GM12878 (cell line): ENCODE results near the gene MYO1H.
A peak's percentile ranks its signal among the peaks of the same experiment; 100 is the strongest.

Experiments used
- BRCA1 ChIP-seq: IDR thresholded peaks from 2 replicates; pipeline ENCODE4 v1.6.1; 2011; ENCODE audit warnings: low read depth, low read length, improper control_type of control experiment
- NR2C1 ChIP-seq: fragments of 450-650 bp; IDR thresholded peaks from 2 replicates; pipeline ENCODE4 v1.6.1; 2017; ENCODE audit warnings: antibody characterized with exemption, mild to moderate bottlenecking, moderate library complexity
- POLR2A ChIP-seq: IDR thresholded peaks from 2 replicates; pipeline ENCODE4 v1.6.1; 2011; ENCODE audit warnings: low read depth, mild to moderate bottlenecking, low read length
- RCOR1 ChIP-seq: conservative IDR thresholded peaks from 2 replicates; pipeline ENCODE4 v1.6.1; 2012; ENCODE audit warnings: low read depth, low read length, improper control_type of control experiment
- RFX5 ChIP-seq: IDR thresholded peaks from 2 replicates; pipeline ENCODE4 v1.6.1; 2011; ENCODE audit warnings: low read depth, low read length, improper control_type of control experiment
- SMAD1 ChIP-seq: fragments of 450-650 bp; IDR thresholded peaks from 2 replicates; pipeline ENCODE4 v1.6.1; 2018; ENCODE audit warnings: mild to moderate bottlenecking, low read depth; ENCODE audit not compliant: partially characterized antibody
- YBX1 ChIP-seq: fragments of 450-650 bp; IDR thresholded peaks from 2 replicates; pipeline ENCODE4 v1.6.1; 2016; ENCODE audit warnings: antibody characterized with exemption
- YY1 ChIP-seq: IDR thresholded peaks from 2 replicates; pipeline ENCODE4 v1.6.1; 2011; ENCODE audit warnings: low read depth, mild to moderate bottlenecking, low read length
- TF ChIP-seq, protein P1 (sequence below): IDR thresholded peaks from 2 replicates; pipeline ENCODE4 v1.6.1; 2012; ENCODE audit warnings: mild to moderate bottlenecking, low read depth, low read length
- TF ChIP-seq, protein P2 (sequence below): fragments of 450-650 bp; IDR thresholded peaks from 2 replicates; pipeline ENCODE4 v1.6.1; 2018; ENCODE audit warnings: borderline replicate concordance, mild to moderate bottlenecking; ENCODE audit not compliant: partially characterized antibody
- TF ChIP-seq, protein P3 (sequence below), 3 experiments: IDR thresholded peaks in 2 of 3; conservative IDR thresholded peaks in 1 of 3; 2 replicates each; pipeline ENCODE4 v1.5.1; 2011; ENCODE audit warnings: low read depth in 3 of 3, low read length in 3 of 3, mild to moderate bottlenecking in 3 of 3, control low read depth in 2 of 3, moderate library complexity in 2 of 3, inconsistent platforms in 1 of 3, mixed read lengths in 1 of 3; ENCODE audit not compliant: control insufficient read depth in 2 of 3, insufficient read depth in 1 of 3; ENCODE audit errors: extremely low read depth in 1 of 3

DNA sequence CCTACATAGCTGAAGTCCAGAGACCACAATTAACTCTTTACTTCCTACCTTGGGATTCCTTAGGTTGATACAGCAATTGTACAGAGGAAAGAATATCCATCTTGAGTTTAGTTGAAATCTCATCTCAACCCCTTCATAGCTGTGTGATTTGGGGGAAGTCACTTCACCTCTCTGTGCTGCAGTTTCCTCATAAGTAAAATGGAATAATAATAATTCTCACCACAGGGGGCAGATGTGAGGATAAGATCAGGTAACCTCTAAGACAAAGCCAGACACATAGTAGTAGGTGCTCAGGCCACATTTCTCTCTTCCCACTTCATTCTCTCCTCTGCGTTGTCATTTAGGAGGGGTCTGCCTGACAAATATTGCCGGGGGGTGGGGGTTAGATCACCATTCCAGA lies 45.3 kb upstream of the MYO1H start:
- TF ChIP-seq YY1 (no peak), YBX1 (no peak), RCOR1 (no peak), BRCA1 (no peak), POLR2A (no peak), NR2C1 (no peak), SMAD1 (no peak), RFX5 (no peak)
- TF ChIP-seq, protein P1, sequence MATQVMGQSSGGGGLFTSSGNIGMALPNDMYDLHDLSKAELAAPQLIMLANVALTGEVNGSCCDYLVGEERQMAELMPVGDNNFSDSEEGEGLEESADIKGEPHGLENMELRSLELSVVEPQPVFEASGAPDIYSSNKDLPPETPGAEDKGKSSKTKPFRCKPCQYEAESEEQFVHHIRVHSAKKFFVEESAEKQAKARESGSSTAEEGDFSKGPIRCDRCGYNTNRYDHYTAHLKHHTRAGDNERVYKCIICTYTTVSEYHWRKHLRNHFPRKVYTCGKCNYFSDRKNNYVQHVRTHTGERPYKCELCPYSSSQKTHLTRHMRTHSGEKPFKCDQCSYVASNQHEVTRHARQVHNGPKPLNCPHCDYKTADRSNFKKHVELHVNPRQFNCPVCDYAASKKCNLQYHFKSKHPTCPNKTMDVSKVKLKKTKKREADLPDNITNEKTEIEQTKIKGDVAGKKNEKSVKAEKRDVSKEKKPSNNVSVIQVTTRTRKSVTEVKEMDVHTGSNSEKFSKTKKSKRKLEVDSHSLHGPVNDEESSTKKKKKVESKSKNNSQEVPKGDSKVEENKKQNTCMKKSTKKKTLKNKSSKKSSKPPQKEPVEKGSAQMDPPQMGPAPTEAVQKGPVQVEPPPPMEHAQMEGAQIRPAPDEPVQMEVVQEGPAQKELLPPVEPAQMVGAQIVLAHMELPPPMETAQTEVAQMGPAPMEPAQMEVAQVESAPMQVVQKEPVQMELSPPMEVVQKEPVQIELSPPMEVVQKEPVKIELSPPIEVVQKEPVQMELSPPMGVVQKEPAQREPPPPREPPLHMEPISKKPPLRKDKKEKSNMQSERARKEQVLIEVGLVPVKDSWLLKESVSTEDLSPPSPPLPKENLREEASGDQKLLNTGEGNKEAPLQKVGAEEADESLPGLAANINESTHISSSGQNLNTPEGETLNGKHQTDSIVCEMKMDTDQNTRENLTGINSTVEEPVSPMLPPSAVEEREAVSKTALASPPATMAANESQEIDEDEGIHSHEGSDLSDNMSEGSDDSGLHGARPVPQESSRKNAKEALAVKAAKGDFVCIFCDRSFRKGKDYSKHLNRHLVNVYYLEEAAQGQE = no peak
- TF ChIP-seq, protein P2, sequence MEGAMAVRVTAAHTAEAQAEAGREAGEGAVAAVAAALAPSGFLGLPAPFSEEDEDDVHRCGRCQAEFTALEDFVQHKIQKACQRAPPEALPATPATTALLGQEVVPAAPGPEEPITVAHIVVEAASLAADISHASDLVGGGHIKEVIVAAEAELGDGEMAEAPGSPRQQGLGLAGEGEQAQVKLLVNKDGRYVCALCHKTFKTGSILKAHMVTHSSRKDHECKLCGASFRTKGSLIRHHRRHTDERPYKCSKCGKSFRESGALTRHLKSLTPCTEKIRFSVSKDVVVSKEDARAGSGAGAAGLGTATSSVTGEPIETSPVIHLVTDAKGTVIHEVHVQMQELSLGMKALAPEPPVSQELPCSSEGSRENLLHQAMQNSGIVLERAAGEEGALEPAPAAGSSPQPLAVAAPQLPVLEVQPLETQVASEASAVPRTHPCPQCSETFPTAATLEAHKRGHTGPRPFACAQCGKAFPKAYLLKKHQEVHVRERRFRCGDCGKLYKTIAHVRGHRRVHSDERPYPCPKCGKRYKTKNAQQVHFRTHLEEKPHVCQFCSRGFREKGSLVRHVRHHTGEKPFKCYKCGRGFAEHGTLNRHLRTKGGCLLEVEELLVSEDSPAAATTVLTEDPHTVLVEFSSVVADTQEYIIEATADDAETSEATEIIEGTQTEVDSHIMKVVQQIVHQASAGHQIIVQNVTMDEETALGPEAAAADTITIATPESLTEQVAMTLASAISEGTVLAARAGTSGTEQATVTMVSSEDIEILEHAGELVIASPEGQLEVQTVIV = no peak
- TF ChIP-seq, protein P3, sequence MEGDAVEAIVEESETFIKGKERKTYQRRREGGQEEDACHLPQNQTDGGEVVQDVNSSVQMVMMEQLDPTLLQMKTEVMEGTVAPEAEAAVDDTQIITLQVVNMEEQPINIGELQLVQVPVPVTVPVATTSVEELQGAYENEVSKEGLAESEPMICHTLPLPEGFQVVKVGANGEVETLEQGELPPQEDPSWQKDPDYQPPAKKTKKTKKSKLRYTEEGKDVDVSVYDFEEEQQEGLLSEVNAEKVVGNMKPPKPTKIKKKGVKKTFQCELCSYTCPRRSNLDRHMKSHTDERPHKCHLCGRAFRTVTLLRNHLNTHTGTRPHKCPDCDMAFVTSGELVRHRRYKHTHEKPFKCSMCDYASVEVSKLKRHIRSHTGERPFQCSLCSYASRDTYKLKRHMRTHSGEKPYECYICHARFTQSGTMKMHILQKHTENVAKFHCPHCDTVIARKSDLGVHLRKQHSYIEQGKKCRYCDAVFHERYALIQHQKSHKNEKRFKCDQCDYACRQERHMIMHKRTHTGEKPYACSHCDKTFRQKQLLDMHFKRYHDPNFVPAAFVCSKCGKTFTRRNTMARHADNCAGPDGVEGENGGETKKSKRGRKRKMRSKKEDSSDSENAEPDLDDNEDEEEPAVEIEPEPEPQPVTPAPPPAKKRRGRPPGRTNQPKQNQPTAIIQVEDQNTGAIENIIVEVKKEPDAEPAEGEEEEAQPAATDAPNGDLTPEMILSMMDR (IDR thresholded peaks at IDR 0.05 in 2 of 3, conservative IDR thresholded peaks at IDR 0.05 in 1 of 3; ENCODE audit: control insufficient read depth in 2 of 3, extremely low read depth in 1 of 3, insufficient read depth in 1 of 3, low read depth in 3 of 3, low read length in 3 of 3) = peak in 2 of 3 experiments; percentile 12 to 16; a peak in 1 of 6 replicates
